ENCODE results near the gene BMPR1A.
"Not testable (repeated sequence)": the region's sequence is repeated elsewhere in the genome, so short reads cannot be mapped to it uniquely, and the experiment has no call there.

The BMPR1A gene

GRCh38 chr10:86943316-86944030, 187.1 kb downstream of the BMPR1A start:
- no peak for DNase-seq

- no peak for DNase-seq
Observed at GRCh38 chr10:86944031-86944419, 187.6 kb downstream of the BMPR1A start.

DNA sequence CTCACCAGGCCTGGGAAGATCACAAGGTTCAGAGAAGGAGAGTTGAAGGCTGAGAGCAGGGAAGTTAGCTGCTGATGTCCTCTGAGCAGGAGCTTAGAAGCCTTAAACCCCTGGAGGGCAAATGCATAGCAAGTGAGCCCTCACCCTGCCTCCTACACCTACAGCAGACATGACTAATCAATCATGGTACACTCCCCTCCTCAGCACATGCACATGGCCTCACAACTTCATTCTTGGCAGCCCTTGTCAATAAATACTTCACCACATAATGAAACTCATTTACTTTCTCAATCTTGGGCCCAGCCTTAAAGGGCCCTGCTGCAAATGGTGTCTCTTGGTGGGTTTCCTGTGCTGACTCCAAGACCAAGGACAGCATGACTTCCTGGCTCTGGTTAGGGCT, 188.1 kb downstream of the BMPR1A start:
- DNase-seq = no peak

DNA sequence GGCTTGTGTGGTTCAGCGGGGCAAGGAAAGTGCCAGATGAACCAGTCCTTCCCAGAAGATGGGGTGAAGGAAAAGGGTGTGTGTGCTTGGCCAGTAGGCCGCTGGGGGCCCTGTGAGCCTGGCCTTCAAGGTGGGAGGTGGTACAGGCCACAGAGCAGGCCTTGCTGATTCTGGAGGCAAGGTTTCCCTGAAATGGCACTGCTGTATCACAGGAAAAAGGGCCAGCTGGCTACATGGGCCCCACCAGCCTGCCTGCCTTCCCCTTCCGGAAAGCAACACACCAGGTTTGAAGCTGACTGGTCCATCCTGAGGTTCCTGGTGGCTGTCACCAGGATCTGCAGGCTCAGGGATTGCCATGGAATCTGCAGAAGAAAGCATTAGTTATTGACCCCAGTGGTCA, 188.5 kb downstream of the BMPR1A start:
- DNase-seq = no peak

GRCh38 chr10:86945361-86946212, 189.2 kb downstream of the BMPR1A start:
- no peak for DNase-seq

DNA sequence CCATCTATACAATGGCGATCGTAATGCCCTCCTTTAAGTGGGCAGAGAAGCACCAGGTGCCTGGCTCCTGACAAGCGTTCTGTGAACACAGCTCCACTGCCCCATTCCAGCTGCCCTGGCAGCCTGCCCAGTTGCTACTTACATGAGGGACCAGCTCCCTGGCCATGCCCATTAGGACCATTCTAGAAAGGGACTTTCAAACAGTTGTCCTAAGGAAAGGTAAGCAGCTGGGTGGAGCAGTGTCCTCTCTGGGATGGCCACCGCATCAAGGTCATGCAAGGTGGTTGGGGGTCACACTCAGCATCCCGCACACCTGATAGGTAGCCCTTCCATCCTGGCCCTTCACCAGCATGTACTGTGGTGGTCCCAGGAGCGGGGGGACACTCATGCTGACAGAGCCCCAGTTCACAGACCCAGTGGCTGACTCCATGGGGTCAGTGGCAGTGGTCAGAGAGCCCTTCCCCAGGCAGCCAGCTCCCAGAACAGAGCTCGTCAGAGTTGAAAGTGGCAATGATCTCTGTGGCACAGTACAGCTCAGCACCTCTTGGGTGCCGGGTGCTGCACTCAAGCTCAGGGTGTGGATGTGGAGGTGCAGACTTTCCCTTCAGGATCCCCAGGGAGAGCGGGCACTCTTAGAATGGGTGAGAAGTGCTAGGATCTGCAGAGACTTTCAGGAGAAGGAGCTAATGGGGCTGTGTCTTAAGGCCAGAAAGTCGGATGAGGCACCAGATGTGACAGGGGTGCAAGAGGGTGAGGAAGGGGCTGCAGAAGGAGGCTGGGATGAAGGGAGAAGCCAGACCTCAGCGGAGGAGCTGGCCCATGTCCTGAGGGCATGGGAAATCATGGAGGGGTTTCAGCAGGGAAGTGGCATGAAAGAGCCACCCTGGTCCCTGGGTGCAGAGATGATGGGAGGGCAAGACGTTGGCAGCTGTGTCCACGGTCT, 190.1 kb downstream of the BMPR1A start:
- no peak for DNase-seq

DNA sequence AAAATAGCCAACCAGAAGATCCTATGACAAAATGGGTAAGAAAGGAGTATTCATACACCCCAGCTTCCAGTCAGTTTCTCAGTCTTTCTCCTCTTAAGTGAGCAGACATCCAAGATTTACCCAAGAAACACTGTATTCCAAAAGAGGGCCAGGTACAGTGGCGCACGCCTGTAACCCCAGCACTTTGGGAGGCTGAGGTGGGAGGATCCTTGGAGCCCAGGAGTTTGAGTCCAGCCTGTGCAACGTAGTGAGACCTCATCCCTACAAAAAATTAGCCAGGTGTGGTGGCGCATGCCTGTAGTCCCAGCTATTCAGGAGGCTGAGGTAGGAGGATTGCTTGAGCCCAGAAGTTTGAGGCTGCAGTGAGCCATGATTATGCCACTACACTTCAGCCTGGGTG, 191.4 kb downstream of the BMPR1A start:
- DNase-seq = not testable (repeated sequence)

- DNase-seq = no peak
Observed at GRCh38 chr10:86950349-86950748, 193.9 kb downstream of the BMPR1A start.

DNA sequence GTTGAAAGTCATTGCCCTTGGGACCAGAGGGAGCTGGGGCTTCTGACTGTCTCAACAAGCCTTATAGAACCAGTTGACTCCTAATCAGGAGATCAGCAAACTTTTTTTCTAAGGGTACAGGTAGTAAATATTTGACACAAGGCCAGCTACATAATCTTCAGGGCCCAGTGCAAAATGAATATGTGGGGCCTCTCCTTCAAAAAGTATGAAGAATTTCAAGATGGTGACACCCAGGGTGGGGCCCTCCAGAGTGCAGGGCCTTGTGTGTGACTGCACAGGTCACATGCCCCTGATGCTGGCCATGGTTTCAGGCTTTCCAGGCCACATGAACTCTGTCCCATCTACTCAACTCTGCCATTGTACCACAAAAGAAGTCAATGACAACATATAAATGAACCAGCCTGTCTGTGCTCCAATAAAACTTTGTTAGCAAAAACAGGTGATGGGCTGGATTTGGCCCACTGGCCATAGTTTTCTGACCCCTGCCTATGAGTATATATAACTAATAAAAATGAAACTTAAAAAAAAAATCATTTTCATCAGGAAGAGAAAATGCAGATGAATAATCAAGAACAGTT, 194.9 kb downstream of the BMPR1A start:
- DNase-seq = no peak

DNA sequence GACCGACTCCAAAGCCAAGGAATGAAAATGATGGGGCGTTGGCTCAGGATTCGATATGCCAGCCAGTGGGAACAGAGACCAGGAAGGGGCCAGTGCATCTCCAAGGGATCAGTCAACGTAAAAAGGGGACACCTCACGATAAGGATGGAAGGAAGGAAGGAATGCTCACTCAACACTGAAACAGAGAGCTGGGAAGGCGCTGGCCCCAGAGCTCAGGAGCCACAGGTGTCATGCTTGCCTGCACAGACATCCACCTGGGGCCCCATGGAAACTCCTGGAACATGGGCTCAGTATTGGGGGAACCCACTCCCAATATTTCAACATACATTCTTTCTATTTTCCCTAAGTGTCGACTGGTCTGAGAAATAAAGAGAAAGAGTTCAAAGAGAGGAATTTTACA, 195.7 kb downstream of the BMPR1A start:
- no peak for DNase-seq

GRCh38 chr10:86952697-86953096, 196.3 kb downstream of the BMPR1A start:
- not testable (repeated sequence) for DNase-seq

DNA sequence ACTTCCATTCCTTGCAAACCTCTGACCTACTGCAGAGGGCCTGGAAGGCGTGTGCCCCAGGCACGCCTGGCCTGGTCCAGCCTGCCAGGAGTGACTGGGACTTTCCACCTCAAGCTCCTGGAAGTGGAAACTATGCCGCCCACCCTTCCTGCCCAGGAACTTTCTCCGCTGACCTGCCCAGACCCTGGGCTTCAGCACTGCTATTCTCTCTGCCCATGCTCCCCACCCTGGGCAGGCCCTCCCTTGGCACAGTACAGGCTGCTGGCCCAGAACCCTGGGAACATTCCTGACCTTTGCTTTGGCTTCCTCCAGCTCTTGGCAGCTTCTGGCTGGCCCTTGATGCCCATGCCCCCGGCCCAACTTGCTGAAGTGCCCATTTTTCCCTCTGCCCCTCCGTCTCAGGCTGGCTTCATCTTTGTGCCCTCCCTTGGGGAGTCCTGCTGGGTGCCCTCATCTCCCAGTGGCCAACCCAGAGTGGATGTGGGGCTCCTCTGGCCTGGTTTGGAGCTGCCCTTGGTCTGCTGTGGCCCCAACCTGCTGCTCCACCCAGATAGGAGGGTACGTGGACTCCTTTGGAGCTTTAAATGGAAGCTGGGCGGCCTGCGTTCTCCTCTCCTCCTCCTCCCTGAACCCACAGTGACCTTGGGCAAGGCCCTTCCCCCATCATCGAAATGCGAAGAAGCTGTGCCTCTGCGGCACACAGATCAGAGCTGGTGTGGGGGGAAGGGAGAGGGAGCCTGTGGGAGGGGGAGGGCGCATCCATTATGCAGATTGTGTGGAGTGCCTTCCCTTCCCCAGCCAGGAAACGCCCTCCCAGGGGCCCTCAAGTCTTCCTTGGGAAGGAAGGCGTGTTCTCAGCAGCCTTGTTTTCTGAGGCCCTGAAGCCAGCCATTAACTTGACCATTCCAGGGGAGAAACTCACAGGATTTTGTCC, 197.6 kb downstream of the BMPR1A start:
- DNase-seq = no peak

GRCh38 chr10:86954681-86955500, 198.5 kb downstream of the BMPR1A start:
- no peak for DNase-seq

GRCh38 chr10:86955501-86956194, 199.2 kb downstream of the BMPR1A start:
- no peak for DNase-seq

DNA sequence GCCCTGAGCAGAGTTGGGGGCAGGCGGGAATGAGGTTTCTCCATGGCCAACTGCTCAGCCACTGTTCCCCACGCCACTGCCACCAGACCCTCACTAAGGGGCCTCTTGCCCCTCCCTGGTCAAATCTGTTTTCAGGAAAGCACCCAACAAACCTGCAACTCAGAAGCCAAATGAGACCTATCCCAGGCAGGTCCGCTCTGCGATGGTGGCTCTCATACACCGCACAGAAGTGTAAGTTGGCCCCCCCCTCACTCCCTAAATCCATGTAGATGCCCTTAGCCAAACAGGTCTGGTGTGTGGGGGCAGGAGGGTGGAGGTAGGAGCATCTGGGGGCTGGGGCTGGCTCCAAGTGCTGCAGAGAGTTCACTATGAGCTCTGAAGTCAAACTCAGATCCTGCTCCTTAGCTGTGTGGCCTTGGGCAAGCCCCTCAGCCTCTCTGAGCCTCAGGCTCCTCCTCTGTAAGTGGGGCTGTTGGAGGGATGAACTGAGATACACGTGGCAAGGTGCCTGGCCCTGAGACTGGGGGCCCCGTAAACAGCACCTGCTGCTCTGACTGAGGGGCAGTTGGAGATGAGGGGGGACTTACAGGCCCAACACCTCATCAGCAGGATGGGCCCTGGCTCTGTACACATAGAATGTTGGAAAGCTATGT, 199.9 kb downstream of the BMPR1A start:
- no peak for DNase-seq

DNA sequence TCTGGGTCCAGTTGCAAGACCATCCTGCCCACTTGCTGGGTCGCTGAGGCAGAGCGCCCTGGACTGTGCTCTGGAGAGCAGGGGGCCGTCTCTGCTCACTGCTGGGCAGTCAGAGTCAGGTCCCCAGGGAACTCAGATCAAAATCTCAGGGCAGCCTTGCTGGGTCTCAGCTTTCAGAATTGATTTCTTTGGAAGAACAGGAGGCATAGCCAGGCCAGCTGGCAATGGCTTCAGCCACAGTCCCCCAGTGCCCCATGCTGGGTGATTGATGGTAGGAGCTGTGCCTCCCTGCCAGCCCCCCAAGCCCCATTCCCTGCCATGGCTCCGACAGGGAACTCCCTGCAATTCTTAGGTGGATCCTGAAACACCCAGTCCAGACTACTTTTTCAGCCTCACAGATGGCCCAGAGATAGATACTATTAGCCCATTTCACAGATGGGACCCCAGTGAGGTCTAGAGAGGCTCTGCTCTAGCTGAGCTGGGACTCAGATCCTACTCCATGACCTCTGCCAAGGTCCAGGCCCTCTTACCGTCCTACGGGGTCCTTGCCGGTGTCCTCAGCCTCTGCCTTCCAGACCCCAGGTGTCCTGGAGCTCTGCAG, 200.5 kb downstream of the BMPR1A start:
- no peak for DNase-seq

- DNase-seq = no peak
Observed at GRCh38 chr10:86957471-86958115, 201.2 kb downstream of the BMPR1A start, which contains the start of gene MMRN2. MMRN2 (minus strand) TSS chr10:86957615; CDS start chr10:86957541, 74 bp downstream.

Measured in inflammatory macrophage (primary cell).